ENCODE measurements around the gene CAPN13.

DNA sequence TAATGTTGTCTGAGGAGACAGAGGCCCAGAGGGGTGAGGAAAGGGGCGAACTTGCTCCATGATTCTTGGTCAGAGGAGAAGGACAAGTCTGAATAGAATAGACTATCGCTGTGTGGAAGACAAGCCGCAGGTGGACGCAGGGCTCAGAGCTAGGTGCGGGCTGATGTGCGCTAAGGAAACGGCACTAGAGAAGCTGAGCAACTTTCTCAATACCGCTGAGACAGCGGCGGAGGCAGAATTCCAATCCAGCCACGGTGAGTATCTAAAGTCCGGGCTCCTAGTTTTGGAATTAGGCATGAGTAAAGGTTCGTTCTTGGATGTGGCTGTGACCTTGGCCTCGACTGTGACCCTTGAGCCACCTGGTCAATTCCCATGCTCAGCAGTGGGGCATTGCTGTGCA, 47.8 kb downstream of the CAPN13 start:
- TF ChIP-seq POLR2A (IDR thresholded peaks at IDR 0.05; ENCODE audit: low read depth), result no peak
- no peak for TF ChIP-seq CTCF (IDR thresholded peaks at IDR 0.05)

All from esophagus muscularis mucosa (tissue), 3 donors.